Measurements from ENCODE around the gene SIX5.
"Not testable (repeated sequence)": the region's sequence is repeated elsewhere in the genome, so short reads cannot be mapped to it uniquely, and the experiment has no call there.

Gene SIX5

GRCh38 chr19:45757695-45758094 is 11.4 kb downstream of the SIX5 start:
- DNase-seq (ENCODE audit: low read depth, low spot score): no peak

GRCh38 chr19:45754323-45754722 is 14.7 kb downstream of the SIX5 start:
- DNase-seq (ENCODE audit: low read depth, low spot score): no peak

GRCh38 chr19:45753548-45753947 is 15.5 kb downstream of the SIX5 start:
- no peak for DNase-seq (ENCODE audit: low read depth, low spot score)

GRCh38 chr19:45752639-45753038 is 16.4 kb downstream of the SIX5 start:
- no peak for DNase-seq (ENCODE audit: low read depth, low spot score)

GRCh38 chr19:45751483-45751882 is 17.6 kb downstream of the SIX5 start:
- DNase-seq (ENCODE audit: low read depth, low spot score): not testable (repeated sequence)

GRCh38 chr19:45747513-45747912 is 21.5 kb downstream of the SIX5 start:
- no peak for DNase-seq (ENCODE audit: low read depth, low spot score)

GRCh38 chr19:45746866-45747265 is 22.2 kb downstream of the SIX5 start:
- DNase-seq (ENCODE audit: low read depth, low spot score): no peak

- no peak for DNase-seq (ENCODE audit: low read depth, low spot score)
These were observed 23.4 kb downstream of the SIX5 start for GRCh38 chr19:45745606-45746005.

- no peak for DNase-seq (ENCODE audit: low read depth, low spot score)
These were observed 26.1 kb downstream of the SIX5 start for GRCh38 chr19:45742969-45743368.

GRCh38 chr19:45739498-45740439 is 29.3 kb downstream of the SIX5 start:
- DNase-seq (ENCODE audit: low read depth, low spot score): no peak

- no peak for DNase-seq (ENCODE audit: low read depth, low spot score)
These were observed 35.8 kb downstream of the SIX5 start, which contains the start of gene MEIOSIN for GRCh38 chr19:45733160-45733810. TSS of gene MEIOSIN (plus strand) at chr19:45733439. CDS start at chr19:45735377, 1,938 bp downstream.

GRCh38 chr19:45730368-45731288 is 38.4 kb downstream of the SIX5 start, which contains the start of gene FBXO46:
TSS of gene FBXO46 (minus strand) at chr19:45730896. CDS start at chr19:45713495, 17,401 bp downstream.
- DNase-seq (ENCODE audit: low read depth, low spot score): peak; percentile 90

- DNase-seq (ENCODE audit: low read depth, low spot score): no peak
These were observed 39.2 kb downstream of the SIX5 start for GRCh38 chr19:45729800-45730290.

GRCh38 chr19:45728683-45729082 is 40.4 kb downstream of the SIX5 start:
- not testable (repeated sequence) for DNase-seq (ENCODE audit: low read depth, low spot score)

- not testable (repeated sequence) for DNase-seq (ENCODE audit: low read depth, low spot score)
These were observed 49.0 kb downstream of the SIX5 start for GRCh38 chr19:45720065-45720464.

GRCh38 chr19:45717983-45718650 is 50.9 kb downstream of the SIX5 start:
- DNase-seq (ENCODE audit: low read depth, low spot score): no peak

GRCh38 chr19:45717131-45717982 is 51.7 kb downstream of the SIX5 start:
- DNase-seq (ENCODE audit: low read depth, low spot score): peak; percentile 98

GRCh38 chr19:45716359-45717130 is 52.5 kb downstream of the SIX5 start:
- DNase-seq (ENCODE audit: low read depth, low spot score): no peak

- no peak for DNase-seq (ENCODE audit: low read depth, low spot score)
These were observed 53.9 kb downstream of the SIX5 start for GRCh38 chr19:45715139-45715538.

All from smooth muscle cell of the brain vasculature (primary cell).